Progenitor cell of endocrine pancreas (in vitro differentiated cells): Measurements from ENCODE around the gene PCK2. TPM values are rescaled to one million over a fixed set of nuclear protein-coding genes. Genes with fewer than 3 reads are reported as not detected.

ENCODE experiments used
- DNase-seq: peaks from one replicate; pipeline ENCODE4 v3.0.0; 2021; ENCODE audit warnings: low spot score; ENCODE audit not compliant: unreplicated experiment
- H3K27ac Mint-ChIP-seq: 2 replicates; pipeline ENCODE4 v1.8.0; 2021; ENCODE audit warnings: mild to moderate bottlenecking, moderate library complexity, mixed read lengths
- H3K27me3 Mint-ChIP-seq: 2 replicates; pipeline ENCODE4 v1.8.0; 2021; ENCODE audit warnings: mixed read lengths
- H3K36me3 Mint-ChIP-seq: 2 replicates; pipeline ENCODE4 v1.8.0; 2022; ENCODE audit warnings: mixed read lengths; ENCODE audit not compliant: insufficient read depth
- H3K4me1 Mint-ChIP-seq: 2 replicates; pipeline ENCODE4 v1.8.0; 2021; ENCODE audit warnings: low read depth, mixed read lengths
- H3K4me3 Mint-ChIP-seq: 2 replicates; pipeline ENCODE4 v1.8.0; 2021; ENCODE audit warnings: low read depth, mild to moderate bottlenecking, moderate library complexity, mixed read lengths
- H3K9me3 Mint-ChIP-seq: 2 replicates; pipeline ENCODE4 v1.8.0; 2021; ENCODE audit warnings: low read depth, mixed read lengths
- CTCF ChIP-seq: fragments of 200-600 bp; sonication (generic); IDR thresholded peaks from one replicate; pipeline ENCODE4 v1.5.0; 2021; ENCODE audit warnings: antibody characterized with exemption, mild to moderate bottlenecking; ENCODE audit not compliant: unreplicated experiment
- total RNA-seq: library from RNA; stranded (reverse); gene quantifications from 2 replicates; pipeline ENCODE4 v1.2.1, GENCODE V29; 2021

The PCK2 gene
- total RNA-seq, 1 donor from 2014 or later, result 29.7 TPM

GRCh38 chr14:24064091-24064795 is 29.9 kb upstream of the PCK2 start:
- Mint-ChIP-seq H3K9me3 (no peaks in the 10 kb centered on the region), H3K27me3 (no peaks in the 10 kb centered on the region), H3K27ac (no peak overlapping the region), H3K36me3 (no peaks in the 10 kb centered on the region), H3K4me3 (no peak overlapping the region), H3K4me1 (peaks cover 5% of the 10 kb centered on the region)
- DNase-seq, result no peak
- no peak for TF ChIP-seq CTCF

- no peaks in the 10 kb centered on the region for H3K9me3 Mint-ChIP-seq
- H3K4me3 Mint-ChIP-seq, result no peak overlapping the region
- H3K27ac Mint-ChIP-seq, result no peak overlapping the region
- no peaks in the 10 kb centered on the region for H3K36me3 Mint-ChIP-seq
- no peak for DNase-seq
- no peak for TF ChIP-seq CTCF
- H3K4me1 Mint-ChIP-seq, result peaks cover 5% of the 10 kb centered on the region
- H3K27me3 Mint-ChIP-seq, result peaks cover 4% of the 10 kb centered on the region
Observed at GRCh38 chr14:24064856-24065255, 29.3 kb upstream of the PCK2 start.

GRCh38 chr14:24065408-24065807 is 28.7 kb upstream of the PCK2 start:
- Mint-ChIP-seq H3K27ac (no peak overlapping the region), H3K4me3 (no peak overlapping the region), H3K27me3 (peaks cover 8% of the 10 kb centered on the region), H3K4me1 (peaks cover 5% of the 10 kb centered on the region), H3K9me3 (no peaks in the 10 kb centered on the region), H3K36me3 (no peaks in the 10 kb centered on the region)
- DNase-seq, result no peak
- TF ChIP-seq CTCF, result no peak

GRCh38 chr14:24066496-24067132 is 27.5 kb upstream of the PCK2 start:
- TF ChIP-seq CTCF, result no peak
- H3K36me3 Mint-ChIP-seq, result no peaks in the 10 kb centered on the region
- no peak overlapping the region for H3K27ac Mint-ChIP-seq

GRCh38 chr14:24067133-24068082 is 26.7 kb upstream of the PCK2 start:
- H3K27me3 Mint-ChIP-seq, result peaks cover 13% of the 10 kb centered on the region
- no peaks in the 10 kb centered on the region for H3K36me3 Mint-ChIP-seq
- no peak overlapping the region for H3K27ac Mint-ChIP-seq
- TF ChIP-seq CTCF, result no peak
- DNase-seq, result no peak
- H3K4me1 Mint-ChIP-seq, result no peaks in the 10 kb centered on the region
- no peak overlapping the region for H3K4me3 Mint-ChIP-seq
- H3K9me3 Mint-ChIP-seq, result no peaks in the 10 kb centered on the region

More at GRCh38 chr14:24066496-24067132, 27.5 kb upstream of the PCK2 start:
- no peaks in the 10 kb centered on the region for H3K9me3 Mint-ChIP-seq
- H3K4me3 Mint-ChIP-seq, result no peak overlapping the region
- peaks cover 13% of the 10 kb centered on the region for H3K27me3 Mint-ChIP-seq
- DNase-seq, result no peak
- H3K4me1 Mint-ChIP-seq, result peaks cover 3% of the 10 kb centered on the region
